ENCODE results near the gene TGFBR3L.

DNA sequence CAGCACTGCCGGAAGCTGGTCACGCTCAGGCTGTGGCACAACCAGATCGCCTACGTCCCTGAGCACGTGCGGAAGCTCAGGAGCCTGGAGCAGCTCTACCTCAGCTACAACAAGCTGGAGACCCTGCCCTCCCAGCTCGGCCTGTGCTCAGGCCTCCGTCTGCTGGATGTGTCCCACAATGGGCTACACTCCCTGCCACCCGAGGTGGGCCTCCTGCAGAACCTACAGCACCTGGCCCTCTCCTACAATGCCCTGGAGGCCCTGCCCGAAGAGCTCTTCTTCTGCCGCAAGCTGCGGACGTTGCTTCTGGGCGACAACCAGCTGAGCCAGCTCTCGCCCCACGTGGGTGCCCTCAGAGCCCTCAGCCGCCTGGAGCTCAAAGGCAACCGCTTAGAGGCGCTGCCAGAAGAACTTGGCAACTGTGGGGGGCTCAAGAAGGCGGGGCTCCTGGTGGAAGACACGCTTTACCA, 14.2 kb upstream of the TGFBR3L start:
- TF ChIP-seq CTCF (conservative IDR thresholded peaks at IDR 0.05; ENCODE audit: low read depth, low read length) (no peak), POLR2A (IDR thresholded peaks at IDR 0.05; ENCODE audit: low read depth, low read length) (no peak), MAFK (IDR thresholded peaks at IDR 0.05; ENCODE audit: low read depth, low read length) (no peak), RAD21 (IDR thresholded peaks at IDR 0.05; ENCODE audit: low read length) (no peak), RFX5 (IDR thresholded peaks at IDR 0.05; ENCODE audit: low read depth, low read length) (no peak)
- TF ChIP-seq, protein P1, sequence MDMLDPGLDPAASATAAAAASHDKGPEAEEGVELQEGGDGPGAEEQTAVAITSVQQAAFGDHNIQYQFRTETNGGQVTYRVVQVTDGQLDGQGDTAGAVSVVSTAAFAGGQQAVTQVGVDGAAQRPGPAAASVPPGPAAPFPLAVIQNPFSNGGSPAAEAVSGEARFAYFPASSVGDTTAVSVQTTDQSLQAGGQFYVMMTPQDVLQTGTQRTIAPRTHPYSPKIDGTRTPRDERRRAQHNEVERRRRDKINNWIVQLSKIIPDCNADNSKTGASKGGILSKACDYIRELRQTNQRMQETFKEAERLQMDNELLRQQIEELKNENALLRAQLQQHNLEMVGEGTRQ (IDR thresholded peaks at IDR 0.05; ENCODE audit: low read depth, low read length) = no peak

All from IMR-90 (cell line).